ENCODE results near the gene MBD1. TPM values are rescaled to one million over a fixed set of nuclear protein-coding genes. Genes with fewer than 3 reads are reported as not detected.

Gene MBD1
- total RNA-seq, 1 experiment from 2014 or later, result 70.8 TPM

- Histone ChIP-seq H3K4me3 (ENCODE audit: low read depth, low read length, poor library complexity, severe bottlenecking) (peak overlapping the region; percentile 91), H3K36me3 (ENCODE audit: insufficient read depth, low read length, poor library complexity, severe bottlenecking) (peaks cover 52% of the 10 kb centered on the region), H3K4me1 (ENCODE audit: insufficient read depth, low read length, poor library complexity, severe bottlenecking) (peaks cover 15% of the 10 kb centered on the region), H3K27me3 (replicated peaks; ENCODE audit: insufficient read depth, low read depth, low read length, poor library complexity) (no peaks in the 10 kb centered on the region), H3K9me3 (ENCODE audit: low read depth, low read length, poor library complexity, severe bottlenecking) (no peaks in the 10 kb centered on the region), H3K27ac (ENCODE audit: low read depth, low read length, poor library complexity, severe bottlenecking) (no peak overlapping the region)
- DNase-seq (ENCODE audit: low spot score), result no peak
- BruUV-seq (replicated peaks), result no TSS peak
- POLR2A ChIA-PET (ENCODE audit: low non-redundant PET), result no interaction called here
- CTCF ChIA-PET, result no interaction called here
- intact Hi-C loops (cut with micrococcal nuclease; ENCODE audit: unreplicated experiment), result no loop called here
- TF ChIP-seq, protein P1, sequence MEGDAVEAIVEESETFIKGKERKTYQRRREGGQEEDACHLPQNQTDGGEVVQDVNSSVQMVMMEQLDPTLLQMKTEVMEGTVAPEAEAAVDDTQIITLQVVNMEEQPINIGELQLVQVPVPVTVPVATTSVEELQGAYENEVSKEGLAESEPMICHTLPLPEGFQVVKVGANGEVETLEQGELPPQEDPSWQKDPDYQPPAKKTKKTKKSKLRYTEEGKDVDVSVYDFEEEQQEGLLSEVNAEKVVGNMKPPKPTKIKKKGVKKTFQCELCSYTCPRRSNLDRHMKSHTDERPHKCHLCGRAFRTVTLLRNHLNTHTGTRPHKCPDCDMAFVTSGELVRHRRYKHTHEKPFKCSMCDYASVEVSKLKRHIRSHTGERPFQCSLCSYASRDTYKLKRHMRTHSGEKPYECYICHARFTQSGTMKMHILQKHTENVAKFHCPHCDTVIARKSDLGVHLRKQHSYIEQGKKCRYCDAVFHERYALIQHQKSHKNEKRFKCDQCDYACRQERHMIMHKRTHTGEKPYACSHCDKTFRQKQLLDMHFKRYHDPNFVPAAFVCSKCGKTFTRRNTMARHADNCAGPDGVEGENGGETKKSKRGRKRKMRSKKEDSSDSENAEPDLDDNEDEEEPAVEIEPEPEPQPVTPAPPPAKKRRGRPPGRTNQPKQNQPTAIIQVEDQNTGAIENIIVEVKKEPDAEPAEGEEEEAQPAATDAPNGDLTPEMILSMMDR (conservative IDR thresholded peaks at IDR 0.05; ENCODE audit: low read depth, low read length), result no peak
- no peak for TF ChIP-seq EZH2 (IDR thresholded peaks at IDR 0.05; ENCODE audit: borderline replicate concordance, low read depth, low read length, poor library complexity, severe bottlenecking)
Observed at GRCh38 chr18:50279752-50280151, 1.6 kb downstream of the MBD1 start.

- Histone ChIP-seq H3K4me3 (ENCODE audit: low read depth, low read length, poor library complexity, severe bottlenecking) (no peak overlapping the region), H3K27me3 (replicated peaks; ENCODE audit: insufficient read depth, low read depth, low read length, poor library complexity) (no peaks in the 10 kb centered on the region), H3K36me3 (ENCODE audit: insufficient read depth, low read length, poor library complexity, severe bottlenecking) (peaks cover 50% of the 10 kb centered on the region), H3K4me1 (ENCODE audit: insufficient read depth, low read length, poor library complexity, severe bottlenecking) (peaks cover 15% of the 10 kb centered on the region), H3K27ac (ENCODE audit: low read depth, low read length, poor library complexity, severe bottlenecking) (no peak overlapping the region), H3K9me3 (ENCODE audit: low read depth, low read length, poor library complexity, severe bottlenecking) (no peaks in the 10 kb centered on the region)
- DNase-seq (ENCODE audit: low spot score), result no peak
- POLR2A ChIA-PET (ENCODE audit: low non-redundant PET), result no interaction called here
- TF ChIP-seq, protein P1 (conservative IDR thresholded peaks at IDR 0.05; ENCODE audit: low read depth, low read length), result no peak
- no peak for TF ChIP-seq EZH2 (IDR thresholded peaks at IDR 0.05; ENCODE audit: borderline replicate concordance, low read depth, low read length, poor library complexity, severe bottlenecking)
- BruUV-seq (replicated peaks), result no TSS peak
- CTCF ChIA-PET, result no interaction called here
- intact Hi-C loops (cut with micrococcal nuclease; ENCODE audit: unreplicated experiment), result no loop called here
Observed at GRCh38 chr18:50277942-50278341, 3.4 kb downstream of the MBD1 start.

GRCh38 chr18:50276452-50276851 lies 4.9 kb downstream of the MBD1 start:
- H3K27ac ChIP-seq (ENCODE audit: low read depth, low read length, poor library complexity, severe bottlenecking), result no peak overlapping the region
- no peaks in the 10 kb centered on the region for H3K9me3 ChIP-seq (ENCODE audit: low read depth, low read length, poor library complexity, severe bottlenecking)
- H3K27me3 ChIP-seq (replicated peaks; ENCODE audit: insufficient read depth, low read depth, low read length, poor library complexity), result no peaks in the 10 kb centered on the region
- TF ChIP-seq, protein P1 (conservative IDR thresholded peaks at IDR 0.05; ENCODE audit: low read depth, low read length), result no peak
- TF ChIP-seq EZH2 (IDR thresholded peaks at IDR 0.05; ENCODE audit: borderline replicate concordance, low read depth, low read length, poor library complexity, severe bottlenecking), result no peak
- H3K4me3 ChIP-seq (ENCODE audit: low read depth, low read length, poor library complexity, severe bottlenecking), result no peak overlapping the region
- POLR2A ChIA-PET (ENCODE audit: low non-redundant PET), result no interaction called here
- CTCF ChIA-PET, result no interaction called here
- intact Hi-C loops (cut with micrococcal nuclease; ENCODE audit: unreplicated experiment), result no loop called here
- H3K36me3 ChIP-seq (ENCODE audit: insufficient read depth, low read length, poor library complexity, severe bottlenecking), result peaks cover 60% of the 10 kb centered on the region
- DNase-seq (ENCODE audit: low spot score), result no peak
- peaks cover 9% of the 10 kb centered on the region for H3K4me1 ChIP-seq (ENCODE audit: insufficient read depth, low read length, poor library complexity, severe bottlenecking)
- BruUV-seq (replicated peaks), result no TSS peak

Measured in A673 (cell line).